GM21528 (cell line): ENCODE results near the gene FXYD3.
"Not testable (repeated sequence)": the region's sequence is repeated elsewhere in the genome, so short reads cannot be mapped to it uniquely, and the experiment has no call there.

ENCODE experiments used
- ATAC-seq: cut with Tn5 transposase; IDR thresholded peaks from one replicate; pipeline ENCODE4 v1.9.1; 2021; ENCODE audit warnings: mild to moderate bottlenecking, moderate library complexity; ENCODE audit not compliant: unreplicated experiment, low FRiP score

FXYD3 gene

DNA sequence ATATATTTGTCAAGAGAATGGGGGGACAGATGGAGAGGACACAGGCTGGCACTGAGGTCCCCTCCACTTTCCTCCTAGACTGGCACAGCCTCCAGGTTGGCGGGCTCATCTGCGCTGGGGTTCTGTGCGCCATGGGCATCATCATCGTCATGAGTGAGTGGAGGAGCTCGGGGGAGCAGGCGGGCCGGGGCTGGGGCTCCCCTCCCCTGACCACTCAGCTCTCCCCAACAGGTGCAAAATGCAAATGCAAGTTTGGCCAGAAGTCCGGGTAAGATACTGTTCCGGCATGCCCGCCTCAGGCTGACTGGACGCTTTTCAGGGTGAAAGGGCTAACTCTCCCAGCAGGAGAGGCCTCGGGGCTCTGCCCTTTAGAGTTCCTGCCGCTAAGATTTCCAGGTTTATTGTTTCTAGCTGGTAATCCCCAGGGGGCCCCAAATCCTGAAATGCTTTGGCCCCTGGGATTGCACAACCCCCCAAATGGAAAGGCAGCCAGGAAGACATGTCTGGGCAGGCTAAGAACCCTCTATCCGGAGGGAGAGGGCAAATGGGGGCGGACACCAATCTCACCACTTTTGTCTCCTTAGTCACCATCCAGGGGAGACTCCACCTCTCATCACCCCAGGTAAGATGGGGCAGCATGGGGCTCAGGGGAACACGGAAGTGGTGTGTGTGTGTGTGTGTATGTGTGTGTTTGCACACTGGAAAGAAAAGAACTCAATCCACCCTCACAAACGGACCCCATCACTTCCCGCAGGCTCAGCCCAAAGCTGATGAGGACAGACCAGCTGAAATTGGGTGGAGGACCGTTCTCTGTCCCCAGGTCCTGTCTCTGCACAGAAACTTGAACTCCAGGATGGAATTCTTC lies 7.3 kb downstream of the FXYD3 start:
- ATAC-seq, result no peak

DNA sequence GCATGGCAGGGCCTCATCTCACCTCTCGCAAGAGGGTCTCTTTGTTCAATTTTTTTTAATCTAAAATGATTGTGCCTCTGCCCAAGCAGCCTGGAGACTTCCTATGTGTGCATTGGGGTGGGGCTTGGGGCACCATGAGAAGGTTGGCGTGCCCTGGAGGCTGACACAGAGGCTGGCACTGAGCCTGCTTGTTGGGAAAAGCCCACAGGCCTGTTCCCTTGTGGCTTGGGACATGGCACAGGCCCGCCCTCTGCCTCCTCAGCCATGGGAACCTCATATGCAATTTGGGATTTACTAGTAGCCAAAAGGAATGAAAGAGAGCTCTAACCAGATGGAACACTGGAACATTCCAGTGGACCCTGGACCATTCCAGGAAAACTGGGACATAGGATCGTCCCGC lies 8.0 kb downstream of the FXYD3 start:
- no peak for ATAC-seq

DNA sequence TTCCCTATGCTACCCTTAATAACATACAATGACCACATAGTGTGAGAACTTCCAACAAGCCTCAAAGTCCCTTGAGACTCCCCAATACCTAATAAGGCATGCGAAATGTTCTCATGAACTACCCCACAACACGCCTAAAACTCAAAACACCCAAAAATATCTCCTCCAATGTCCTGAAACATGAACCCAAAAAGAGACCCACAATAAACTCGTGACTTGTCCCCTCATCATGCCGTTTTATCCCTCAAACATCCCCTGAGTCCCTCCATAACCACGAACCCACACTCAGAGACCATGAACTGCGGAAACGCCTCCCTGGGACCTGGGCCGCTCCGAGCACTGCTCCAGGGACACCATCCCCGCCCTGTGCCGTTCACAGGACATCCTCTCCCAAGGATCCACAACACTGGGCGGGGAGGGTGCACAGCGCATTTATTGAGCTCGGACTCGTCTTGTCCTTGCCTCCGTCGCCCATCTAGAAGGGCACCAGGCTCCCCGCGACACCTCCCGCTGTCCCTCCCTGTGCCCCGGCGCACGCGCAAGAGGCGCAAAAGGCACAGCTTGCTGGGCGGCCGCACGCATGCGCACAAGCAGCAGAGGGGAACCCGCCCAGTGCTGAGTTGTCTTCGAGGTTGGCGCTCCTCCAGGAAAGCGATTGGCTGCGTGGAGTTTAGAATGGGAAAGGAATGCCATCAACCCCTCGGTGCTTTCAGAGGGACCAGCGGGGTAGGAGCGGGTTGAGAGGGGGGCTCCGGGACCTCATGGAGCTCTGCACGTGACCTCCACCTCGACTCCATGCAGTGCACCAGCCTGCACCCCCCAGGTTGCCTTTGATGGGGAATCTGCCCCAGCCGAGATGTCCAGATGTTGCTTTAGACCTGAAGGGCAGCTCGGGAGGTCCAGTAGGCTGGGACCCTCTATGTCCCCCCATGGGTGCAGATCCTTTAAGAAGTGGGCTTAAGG lies 8.8 kb downstream of the FXYD3 start:
- no peak for ATAC-seq

DNA sequence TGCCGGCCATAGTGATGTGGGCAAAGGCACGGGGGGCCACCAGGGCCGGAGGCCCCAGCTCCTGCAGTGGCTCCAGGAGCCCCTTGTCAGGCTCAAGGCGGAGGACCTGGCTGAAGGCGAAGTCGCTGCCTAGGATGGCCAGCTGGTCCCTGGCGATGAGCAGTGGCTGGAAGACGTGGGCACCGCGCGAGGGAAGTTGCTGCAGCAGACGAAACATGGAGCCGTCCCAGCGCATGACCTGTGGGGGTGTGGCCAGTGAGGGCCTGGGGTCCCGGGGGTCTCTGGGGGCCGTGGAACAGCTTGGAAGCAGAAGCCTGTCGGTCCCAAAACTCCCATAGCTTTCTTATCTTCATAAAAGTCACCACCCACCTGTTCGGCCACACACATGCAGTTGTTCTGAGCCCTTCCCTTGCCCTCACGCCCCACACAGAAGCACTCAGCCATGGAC lies 9.7 kb downstream of the FXYD3 start:
- ATAC-seq, result no peak

DNA sequence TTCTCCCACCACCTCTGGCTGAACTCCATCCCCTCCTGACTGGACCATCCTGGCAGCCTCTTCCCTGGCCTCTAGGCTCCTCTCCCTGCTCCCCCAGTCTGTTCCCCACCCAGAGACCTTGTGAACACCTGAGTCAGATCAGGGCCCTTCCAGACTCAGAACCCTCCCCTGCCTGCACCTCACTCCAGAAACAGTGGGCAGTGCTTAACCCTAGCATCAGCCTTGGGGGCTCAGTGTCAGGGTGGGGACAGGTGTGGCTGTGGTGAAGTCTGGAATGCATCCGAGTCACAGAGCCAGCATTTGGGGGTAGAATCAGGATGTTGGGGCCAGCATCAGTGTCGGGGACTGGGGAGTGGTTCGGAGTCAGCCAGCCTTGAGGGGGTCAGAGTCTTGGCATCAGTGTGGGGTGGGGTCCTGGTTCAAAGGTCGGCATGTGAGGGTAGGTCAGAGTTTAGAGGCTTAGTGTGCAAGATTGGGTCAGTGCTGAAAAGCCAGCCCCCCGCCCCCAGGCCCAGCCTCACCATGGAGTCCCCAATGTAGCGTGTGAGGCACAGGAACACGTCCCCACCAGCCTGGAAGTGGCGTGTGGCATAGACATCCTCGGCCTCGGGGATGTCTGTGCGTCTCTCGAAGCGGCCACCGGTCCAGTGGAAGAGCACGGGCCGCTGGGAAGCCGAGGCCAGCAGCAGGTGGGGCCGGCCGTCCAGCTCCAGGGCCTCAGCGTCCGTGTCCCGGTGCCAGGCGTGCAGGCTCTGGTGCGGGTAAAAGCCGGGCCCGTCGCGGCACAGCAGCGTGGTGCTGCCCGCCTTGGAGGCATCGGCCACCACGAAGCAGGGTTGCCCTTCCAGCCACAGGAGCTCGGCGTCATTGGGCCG lies 10.4 kb downstream of the FXYD3 start:
- ATAC-seq, result no peak

DNA sequence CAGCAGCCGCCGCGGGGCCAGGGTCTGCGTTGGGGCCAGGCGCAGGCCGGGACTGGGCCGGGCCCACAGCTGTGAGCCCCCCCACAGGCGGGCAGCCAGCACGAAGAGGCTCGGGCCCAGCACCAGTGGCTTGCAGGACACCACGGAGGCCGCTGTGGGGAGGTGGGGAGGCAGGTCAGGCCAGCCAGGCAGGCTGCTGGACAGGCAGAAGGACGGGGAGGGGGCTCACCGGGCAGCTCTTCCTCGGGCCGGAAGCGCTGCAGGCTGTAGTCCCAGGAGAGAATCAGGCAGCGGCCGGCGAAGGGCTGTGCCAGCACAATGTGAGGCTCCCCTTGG lies 11.0 kb downstream of the FXYD3 start:
- no peak for ATAC-seq

DNA sequence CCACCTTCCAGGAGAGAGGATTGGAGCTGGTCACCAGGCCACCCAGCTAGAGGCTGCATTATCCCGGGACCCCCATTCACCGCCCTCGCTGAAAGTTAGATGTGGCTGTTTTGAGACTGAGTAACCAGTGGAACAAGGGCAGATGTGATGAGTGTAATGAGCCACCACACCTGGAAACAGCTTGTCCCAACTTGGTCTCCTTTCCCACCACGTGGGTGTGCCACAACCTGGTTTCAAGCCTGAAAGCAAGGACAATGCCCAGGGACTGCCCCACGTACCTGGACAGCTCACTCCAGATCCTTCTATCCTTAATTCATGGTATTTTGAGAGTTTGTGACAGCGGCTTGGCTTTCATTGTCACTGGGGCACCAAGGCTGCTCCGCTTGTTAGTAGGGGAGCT lies 12.2 kb downstream of the FXYD3 start:
- no peak for ATAC-seq

DNA sequence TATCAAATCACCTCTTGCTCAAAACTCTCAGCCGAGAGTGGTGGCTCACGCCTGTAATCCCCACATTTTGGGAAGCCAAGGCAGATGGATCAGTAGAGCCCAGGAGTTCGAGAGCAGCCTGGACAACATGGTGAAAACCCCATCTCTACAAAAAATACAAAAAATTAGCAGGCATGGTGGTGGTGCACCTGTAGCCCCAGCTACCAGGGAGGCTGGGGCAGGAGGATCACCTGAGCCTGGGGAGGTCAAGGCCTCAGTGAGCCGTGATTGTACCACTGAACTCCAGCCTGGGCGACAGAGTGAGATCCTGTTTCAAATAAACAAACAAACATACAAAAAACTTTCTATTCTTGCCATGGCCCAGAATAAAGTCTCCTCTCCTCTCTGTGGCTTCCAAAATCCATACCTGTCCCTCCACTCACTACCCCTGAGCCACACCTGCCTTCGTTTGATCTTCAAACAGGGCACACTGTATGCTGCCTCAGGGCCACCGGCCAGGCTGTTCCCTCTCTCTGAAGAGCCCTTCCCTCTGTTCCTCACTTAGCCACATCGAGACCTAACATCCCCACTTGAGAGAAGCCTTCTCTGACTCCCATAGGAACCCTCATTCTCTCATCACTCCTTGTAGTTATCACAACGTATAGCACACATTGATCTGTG lies 12.9 kb downstream of the FXYD3 start:
- no peak for ATAC-seq

DNA sequence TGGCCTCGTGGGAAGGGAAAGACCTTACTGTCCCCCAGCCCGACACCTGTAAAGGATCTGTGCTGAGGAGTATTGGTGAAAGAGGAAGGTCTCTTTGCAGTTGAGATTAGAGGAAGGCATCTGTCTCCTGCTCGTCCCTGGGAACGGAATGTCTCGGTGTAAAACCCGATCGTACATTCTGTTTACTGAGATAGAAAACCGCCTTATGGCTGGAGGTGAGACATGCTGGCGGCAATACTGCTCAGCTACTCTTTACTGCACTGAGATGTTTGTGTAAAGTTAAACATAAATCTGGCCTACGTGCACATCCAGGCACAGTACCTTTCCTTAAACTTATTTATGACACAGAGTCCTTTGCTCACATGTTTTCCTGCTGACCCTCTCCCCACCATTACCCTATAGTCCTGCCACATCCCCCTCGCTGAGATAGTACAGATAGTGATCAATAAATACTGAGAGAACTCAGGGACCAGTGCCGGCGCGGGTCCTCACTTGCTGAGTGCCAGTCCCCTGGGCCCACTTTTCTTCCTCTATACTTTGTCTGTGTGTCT lies 14.2 kb downstream of the FXYD3 start:
- not testable (repeated sequence) for ATAC-seq

DNA sequence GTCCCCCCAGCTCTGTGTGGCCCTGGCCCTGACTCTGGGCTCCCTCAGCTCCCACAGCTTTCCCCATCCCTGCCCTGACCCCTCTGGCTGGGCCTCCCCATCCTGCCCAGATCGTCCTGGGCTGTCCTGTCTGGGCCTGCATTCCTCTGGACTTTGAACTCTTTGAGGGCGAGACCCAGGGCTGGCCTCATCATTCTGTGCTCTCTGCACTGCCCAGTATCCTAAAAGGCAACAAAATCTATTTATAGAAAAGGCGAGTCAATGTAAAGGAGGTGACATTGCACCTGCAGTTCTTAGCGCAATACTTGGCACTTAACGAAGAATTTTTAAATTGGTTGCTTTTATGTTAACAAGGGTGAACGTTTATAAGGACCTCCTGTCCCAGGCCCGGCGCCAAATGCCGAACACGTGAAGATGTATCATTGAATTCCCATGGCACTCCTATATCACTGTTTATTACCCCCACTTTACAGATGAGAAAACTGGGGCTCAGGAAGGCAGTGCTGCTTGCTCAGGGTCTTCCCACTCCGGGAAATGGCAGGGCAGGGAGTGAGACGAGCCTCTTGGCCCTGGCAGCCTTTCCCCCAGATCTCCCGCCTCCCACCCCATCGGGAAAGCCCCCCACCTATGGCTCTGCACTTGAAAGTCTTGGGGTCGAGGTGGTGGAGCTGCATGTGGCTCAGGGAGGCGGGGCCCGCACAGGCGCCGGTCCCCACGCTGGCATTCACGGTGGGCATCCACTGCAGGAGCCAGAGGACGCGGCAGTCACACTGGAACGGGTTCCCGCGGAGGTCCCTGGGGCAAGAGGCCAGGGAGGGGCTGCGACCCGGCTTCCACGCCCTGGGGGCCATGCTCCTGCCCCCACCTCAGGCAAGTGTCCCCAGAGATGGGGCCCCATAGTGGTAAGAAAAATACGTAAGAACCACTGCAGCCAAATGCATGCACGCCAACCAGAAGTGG lies 15.4 kb downstream of the FXYD3 start:
- ATAC-seq, result no peak

DNA sequence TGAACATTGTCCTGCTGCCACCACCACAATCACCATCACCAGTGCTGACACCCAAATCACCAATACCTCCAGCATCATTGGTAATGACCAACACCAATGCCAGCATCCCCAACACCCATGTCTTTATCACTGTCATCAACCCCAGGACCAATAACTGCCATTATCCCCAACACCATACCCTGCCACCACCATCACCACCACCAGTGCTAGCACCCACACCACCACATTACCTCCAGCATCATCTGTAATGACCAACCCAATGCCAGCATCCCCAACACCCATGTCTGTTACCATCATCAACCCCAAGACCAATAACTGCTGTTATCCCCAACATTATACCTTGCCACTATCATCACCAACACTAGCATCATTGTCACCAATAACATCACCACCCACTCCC lies 16.6 kb downstream of the FXYD3 start:
- ATAC-seq, result no peak

DNA sequence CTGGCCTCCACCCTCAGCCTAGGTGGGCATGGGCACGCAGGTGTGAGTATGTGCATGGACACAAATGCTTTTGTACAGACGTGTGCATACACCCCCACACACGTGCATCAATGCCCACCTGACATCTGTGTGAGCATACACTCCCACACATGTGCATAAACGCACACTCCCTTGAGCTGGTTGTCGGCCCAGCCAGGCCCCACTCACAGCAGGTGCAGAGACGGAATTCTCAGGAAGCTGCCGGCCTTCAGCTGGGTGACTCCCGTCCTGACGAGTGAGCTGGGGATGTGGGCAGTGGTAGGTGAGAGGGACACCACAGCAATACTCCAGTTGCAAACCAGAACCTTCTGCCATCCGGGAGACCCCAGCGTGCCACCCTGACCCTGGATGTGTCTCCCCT lies 18.2 kb downstream of the FXYD3 start:
- ATAC-seq, result no peak

DNA sequence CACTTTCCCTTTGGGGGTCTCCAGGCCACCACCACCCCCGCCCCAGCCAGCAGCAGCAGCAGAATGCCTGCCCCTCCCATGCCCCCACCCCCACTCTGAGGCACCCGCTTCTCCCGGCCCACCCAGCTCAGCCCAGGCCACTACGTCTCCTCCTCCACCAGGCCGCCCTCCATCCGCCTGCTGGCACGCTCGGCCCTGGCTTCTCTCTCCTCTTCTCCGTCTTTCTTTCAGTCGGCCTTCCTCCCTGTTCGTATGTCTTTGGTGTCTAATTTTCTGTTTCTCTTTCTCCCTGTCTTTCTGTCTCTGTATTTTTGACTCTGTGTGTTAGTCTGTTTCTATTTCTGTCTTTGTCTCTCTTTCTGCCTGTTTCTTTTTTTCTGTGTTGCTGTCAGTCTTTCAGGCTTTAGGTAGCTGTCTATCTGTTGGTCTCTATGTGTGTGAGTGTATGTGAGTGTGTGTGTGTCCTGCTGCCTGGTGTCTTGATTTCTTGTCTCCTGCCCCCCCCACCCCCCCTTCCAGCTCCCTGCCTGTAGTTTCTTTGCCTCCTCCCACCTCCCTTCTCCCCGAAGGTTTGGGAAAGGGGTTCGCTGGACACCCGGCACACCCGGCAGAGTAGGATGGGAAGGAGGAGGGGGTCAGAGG lies 19.1 kb downstream of the FXYD3 start, which contains the start of gene LGI4:
Gene LGI4 (minus strand): TSS at position 459 of the 642 bp plus-strand sequence. CDS start 379 bp downstream, at position 80.
- ATAC-seq, result no peak

DNA sequence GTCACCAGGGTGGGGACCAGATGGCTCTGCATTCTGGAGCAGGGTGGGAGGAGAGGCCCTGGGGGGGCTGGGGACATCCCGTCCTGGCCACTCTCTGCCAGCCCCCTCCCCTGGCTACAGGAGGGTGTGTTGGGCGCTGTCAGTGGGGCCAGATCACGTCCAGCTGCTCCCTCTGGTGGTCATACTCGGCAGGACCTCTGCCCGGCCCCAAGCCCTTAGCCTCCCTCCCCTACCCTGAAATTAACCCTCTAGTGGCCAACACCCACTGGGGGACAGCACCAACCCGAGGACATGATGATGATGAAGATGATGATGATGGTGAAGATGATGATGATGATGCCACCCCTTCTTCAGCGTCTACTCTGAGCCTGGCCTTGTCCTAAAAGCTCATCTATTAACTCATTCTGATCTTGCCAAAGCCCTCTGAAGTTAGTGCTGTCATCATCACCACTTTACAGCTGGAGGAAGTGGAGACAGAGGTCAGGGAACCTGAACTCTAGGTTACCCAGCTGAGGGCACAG lies 19.8 kb downstream of the FXYD3 start:
- ATAC-seq, result no peak

DNA sequence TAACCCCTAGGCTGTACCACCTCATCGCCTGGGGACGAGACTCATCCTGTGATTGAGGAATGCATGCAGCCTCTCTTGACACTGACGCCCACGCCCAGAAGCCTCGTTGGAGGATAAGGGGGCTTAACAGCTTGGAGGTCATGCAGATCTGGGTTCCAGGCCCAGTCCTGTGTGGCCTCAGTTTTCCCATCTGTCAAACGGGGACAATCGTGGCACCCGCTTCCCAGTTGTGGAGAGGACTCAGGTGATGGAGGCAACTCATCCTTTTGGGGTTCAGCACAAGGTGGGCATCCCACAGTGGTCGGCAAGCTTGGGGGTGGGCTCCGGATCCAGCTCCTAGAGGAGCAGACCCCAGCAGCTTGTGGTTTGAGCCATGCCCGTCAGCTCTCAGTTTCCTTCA lies 20.6 kb downstream of the FXYD3 start:
- no peak for ATAC-seq

DNA sequence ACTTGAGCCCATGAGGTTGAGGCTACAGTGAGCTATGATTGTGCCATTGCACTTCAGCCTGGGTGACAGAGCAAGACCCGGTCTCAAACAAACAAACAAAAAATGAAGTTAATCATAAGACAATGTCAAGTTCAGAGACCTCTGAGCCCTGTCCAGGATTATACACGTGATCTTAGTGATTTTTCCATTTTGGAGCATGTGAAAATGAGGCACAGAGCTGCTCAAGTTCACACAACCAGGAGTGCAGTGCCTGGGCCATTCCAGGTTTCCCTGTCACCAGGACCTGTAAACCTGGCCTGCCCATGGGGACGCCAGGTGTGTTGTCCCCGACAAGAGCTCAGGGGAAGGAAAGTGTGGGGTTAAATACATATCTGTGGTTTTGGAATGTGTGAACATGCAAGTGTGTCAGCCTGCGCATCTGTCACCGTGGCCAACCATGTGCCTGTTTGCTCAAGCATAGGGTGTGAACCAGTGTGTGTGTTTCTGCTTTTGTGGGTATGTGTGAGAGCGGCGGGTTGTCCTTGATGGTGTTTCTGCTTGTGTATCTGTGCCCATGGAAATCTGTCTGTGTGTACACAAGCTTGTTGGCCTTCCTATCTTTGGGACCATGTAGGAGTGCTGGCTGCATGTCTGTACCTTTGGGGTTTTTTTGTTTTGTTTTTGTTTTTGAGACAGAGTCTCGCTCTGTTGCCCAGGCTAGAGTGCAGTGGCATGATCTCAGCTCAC lies 21.5 kb downstream of the FXYD3 start:
- no peak for ATAC-seq

DNA sequence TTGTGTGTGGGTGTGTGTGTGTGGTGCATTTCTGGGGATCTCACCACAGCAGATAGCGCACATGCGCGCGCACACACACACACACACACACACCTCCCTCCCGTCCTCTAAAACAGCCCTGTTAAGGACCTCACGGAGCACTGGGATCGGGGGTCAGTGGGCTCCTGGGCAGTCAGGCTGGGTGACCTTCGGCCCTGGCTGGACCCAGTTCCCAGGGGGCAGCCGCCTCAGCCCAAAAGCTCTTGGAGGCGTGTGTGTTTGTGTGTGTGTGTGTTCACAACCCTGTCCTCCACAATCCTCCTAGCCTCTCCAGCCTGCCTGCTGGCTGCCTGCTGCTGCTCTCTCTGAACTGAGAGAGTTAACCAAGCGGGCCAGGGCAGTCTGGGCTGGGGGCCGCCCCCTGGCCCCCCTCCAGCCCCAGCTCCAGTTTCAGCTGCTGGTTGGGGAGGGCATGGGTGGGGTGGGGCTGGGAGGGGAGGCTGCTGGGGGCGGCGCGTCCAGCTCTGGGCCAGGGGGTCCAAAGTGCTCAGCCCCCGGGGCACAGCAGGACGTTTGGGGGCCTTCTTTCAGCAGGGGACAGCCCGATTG lies 22.8 kb downstream of the FXYD3 start, which contains the start of gene FXYD1:
Gene FXYD1 (plus strand): TSS at position 520 of the 588 bp plus-strand sequence. CDS start 1,256 bp downstream, outside the sequence.
- ATAC-seq, result no peak
